Natural killer cell (primary cell): ENCODE data around the gene NCOA4. TPM values are rescaled to one million over a fixed set of nuclear protein-coding genes. Genes with fewer than 3 reads are reported as not detected.
"Not testable (repeated sequence)": the region's sequence is repeated elsewhere in the genome, so short reads cannot be mapped to it uniquely, and the experiment has no call there.

ENCODE experiments used
- ATAC-seq, 3 donors: fragments of 150-1000 bp in 2 of 3; fragments of 200-7000 bp in 1 of 3; cut with Tn5 transposase; 1 replicate in 1 of 3; 2 replicates in 2 of 3; pipeline ENCODE4 v1.10.0; 2021; ENCODE audit warnings: mild to moderate bottlenecking in 2 of 3, moderate library complexity in 2 of 3
- DNase-seq, 2 donors: peaks; one replicate each; pipeline versions ENCODE4 v3.0.0 to v3.0.0-alpha.2; 2013 to 2021; ENCODE audit warnings: mixed read lengths in 1 of 2
- H3K27ac ChIP-seq: one replicate; pipeline ENCODE4 v1.5.1; 2013; ENCODE audit warnings: mild to moderate bottlenecking, low read length
- H3K27me3 ChIP-seq: one replicate; pipeline ENCODE4 v1.6.1; 2013; ENCODE audit warnings: low read length; ENCODE audit not compliant: control insufficient read depth, insufficient read depth
- H3K36me3 ChIP-seq: one replicate; pipeline ENCODE4 v1.6.1; 2013; ENCODE audit warnings: low read length; ENCODE audit not compliant: control insufficient read depth, insufficient read depth
- H3K4me1 ChIP-seq: one replicate; pipeline ENCODE4 v1.6.1; 2013; ENCODE audit warnings: low read length; ENCODE audit not compliant: control insufficient read depth, insufficient read depth
- H3K4me3 ChIP-seq: one replicate; pipeline ENCODE4 v1.5.1; 2013; ENCODE audit warnings: low read length
- H3K9me3 ChIP-seq: one replicate; pipeline ENCODE4 v1.6.1; 2013; ENCODE audit warnings: low read length; ENCODE audit not compliant: control insufficient read depth, insufficient read depth
- H3K27ac Mint-ChIP-seq, 2 donors: one replicate each; pipeline ENCODE4 v1.8.0; 2022; ENCODE audit warnings: mild to moderate bottlenecking in 2 of 2, mixed read lengths in 2 of 2, moderate library complexity in 1 of 2
- H3K27me3 Mint-ChIP-seq, 2 donors: one replicate each; pipeline ENCODE4 v1.8.0; 2022; ENCODE audit warnings: low read depth in 2 of 2, mixed read lengths in 2 of 2
- H3K36me3 Mint-ChIP-seq: one replicate; pipeline ENCODE4 v1.8.0; 2022; ENCODE audit warnings: mixed read lengths
- H3K4me1 Mint-ChIP-seq, 2 donors: one replicate each; pipeline ENCODE4 v1.8.0; 2022; ENCODE audit warnings: mixed read lengths in 2 of 2
- H3K4me3 Mint-ChIP-seq: one replicate; pipeline ENCODE4 v1.8.0; 2022; ENCODE audit warnings: mild to moderate bottlenecking, moderate library complexity, mixed read lengths
- H3K9me3 Mint-ChIP-seq, 2 donors: one replicate each; pipeline ENCODE4 v1.8.0; 2022; ENCODE audit warnings: mixed read lengths in 2 of 2
- WGBS: methylation state at CpG from one replicate; pipeline ENCODE4 v1.1.7; 2013; ENCODE audit warnings: missing lambda C conversion rate; ENCODE audit not compliant: insufficient coverage; 5-methylcytosine and 5-hydroxymethylcytosine counted together
- intact Hi-C: fragments of 100-400 bp; cut with micrococcal nuclease; formaldehyde crosslinking; loops from one replicate; pipeline ENCODE4 v1.14.2; 2022
- total RNA-seq, 4 donors: library from RNA; stranded (reverse); fragments of 120-200 nt in 1 of 4; gene quantifications; one replicate each; pipeline versions ENCODE4 v1.2.3 to v1.2.4, GENCODE V29; 2013 to 2022
- TF ChIP-seq, protein P1 (sequence below): fragments of 200-600 bp; IDR thresholded peaks from one replicate; pipeline ENCODE4 v1.8.0; 2022; ENCODE audit warnings: antibody characterized with exemption

NCOA4 gene
- total RNA-seq, 3 donors from 2014 or later (not counting 1 experiment from before 2014, with no cell fraction given), result 88.4 to 104 (median 103) TPM

DNA sequence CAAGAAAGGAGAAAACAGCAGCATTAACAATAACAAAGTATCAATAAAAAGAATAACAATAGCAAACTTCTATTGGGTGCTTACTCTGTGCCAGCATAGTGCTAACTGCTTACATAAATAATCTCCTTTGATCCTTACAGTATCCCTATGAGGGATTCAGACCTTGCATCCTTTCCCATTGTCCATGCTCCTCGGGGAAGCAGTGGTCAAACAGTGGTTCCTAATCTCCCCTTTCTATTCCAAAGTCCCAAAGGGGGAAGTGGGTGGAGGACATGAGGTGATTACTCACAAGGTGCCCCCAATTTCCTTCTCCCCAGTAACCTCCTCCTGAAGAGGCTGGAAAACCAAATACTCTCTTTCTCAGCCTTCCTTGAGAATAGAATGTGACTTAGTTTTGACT lies 37.7 kb upstream of the NCOA4 start:
- no peaks in the 10 kb centered on the region for H3K36me3 ChIP-seq
- H3K27me3 ChIP-seq, result no peaks in the 10 kb centered on the region
- H3K9me3 Mint-ChIP-seq, result no peaks in the 10 kb centered on the region
- peaks cover 0 to 5% of the 10 kb centered on the region in 2 donors for H3K27me3 Mint-ChIP-seq
- DNase-seq, result no peak
- H3K4me1 Mint-ChIP-seq, result no peaks in the 10 kb centered on the region
- intact Hi-C loops, result no loop called here
- TF ChIP-seq, protein P1, sequence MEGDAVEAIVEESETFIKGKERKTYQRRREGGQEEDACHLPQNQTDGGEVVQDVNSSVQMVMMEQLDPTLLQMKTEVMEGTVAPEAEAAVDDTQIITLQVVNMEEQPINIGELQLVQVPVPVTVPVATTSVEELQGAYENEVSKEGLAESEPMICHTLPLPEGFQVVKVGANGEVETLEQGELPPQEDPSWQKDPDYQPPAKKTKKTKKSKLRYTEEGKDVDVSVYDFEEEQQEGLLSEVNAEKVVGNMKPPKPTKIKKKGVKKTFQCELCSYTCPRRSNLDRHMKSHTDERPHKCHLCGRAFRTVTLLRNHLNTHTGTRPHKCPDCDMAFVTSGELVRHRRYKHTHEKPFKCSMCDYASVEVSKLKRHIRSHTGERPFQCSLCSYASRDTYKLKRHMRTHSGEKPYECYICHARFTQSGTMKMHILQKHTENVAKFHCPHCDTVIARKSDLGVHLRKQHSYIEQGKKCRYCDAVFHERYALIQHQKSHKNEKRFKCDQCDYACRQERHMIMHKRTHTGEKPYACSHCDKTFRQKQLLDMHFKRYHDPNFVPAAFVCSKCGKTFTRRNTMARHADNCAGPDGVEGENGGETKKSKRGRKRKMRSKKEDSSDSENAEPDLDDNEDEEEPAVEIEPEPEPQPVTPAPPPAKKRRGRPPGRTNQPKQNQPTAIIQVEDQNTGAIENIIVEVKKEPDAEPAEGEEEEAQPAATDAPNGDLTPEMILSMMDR, result no peak
- H3K4me3 Mint-ChIP-seq, result no peak overlapping the region
- no peak for ATAC-seq
- H3K4me3 ChIP-seq, result no peak overlapping the region
- H3K9me3 ChIP-seq, result no peaks in the 10 kb centered on the region
- no peak overlapping the region for H3K27ac ChIP-seq
- no peaks in the 10 kb centered on the region for H3K4me1 ChIP-seq
- no peak overlapping the region for H3K27ac Mint-ChIP-seq
- no peaks in the 10 kb centered on the region for H3K36me3 Mint-ChIP-seq
- WGBS, result no CpG with 5 or more reads among the region's 1 CpG

DNA sequence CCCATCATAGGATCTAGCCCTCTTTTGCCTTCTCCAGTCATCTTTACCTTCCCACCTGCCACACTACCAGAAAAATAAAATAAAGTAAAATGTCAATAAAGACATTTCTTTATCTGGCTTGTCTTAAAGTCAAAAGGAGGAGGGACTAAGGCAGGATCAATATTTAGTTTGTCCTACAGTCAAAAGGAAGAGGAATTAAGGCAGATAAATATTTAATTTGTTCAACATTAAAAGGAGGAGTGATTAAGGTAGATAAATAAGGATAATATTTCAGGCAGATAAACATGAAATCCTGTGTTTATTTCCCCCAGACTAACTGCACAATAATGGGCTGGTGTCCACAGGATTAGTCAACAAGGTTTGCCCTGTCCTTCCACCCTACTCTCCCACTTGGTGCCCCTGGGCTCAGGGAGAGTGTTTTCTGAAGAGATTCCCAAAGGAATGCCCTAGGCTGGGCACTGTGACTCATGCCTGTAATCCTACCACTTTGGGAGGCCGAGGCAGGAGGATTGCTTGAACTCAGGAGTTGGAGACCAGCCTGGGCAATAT lies 33.9 kb upstream of the NCOA4 start:
- ATAC-seq, result no peak
- no peaks in the 10 kb centered on the region for H3K4me1 Mint-ChIP-seq

DNA sequence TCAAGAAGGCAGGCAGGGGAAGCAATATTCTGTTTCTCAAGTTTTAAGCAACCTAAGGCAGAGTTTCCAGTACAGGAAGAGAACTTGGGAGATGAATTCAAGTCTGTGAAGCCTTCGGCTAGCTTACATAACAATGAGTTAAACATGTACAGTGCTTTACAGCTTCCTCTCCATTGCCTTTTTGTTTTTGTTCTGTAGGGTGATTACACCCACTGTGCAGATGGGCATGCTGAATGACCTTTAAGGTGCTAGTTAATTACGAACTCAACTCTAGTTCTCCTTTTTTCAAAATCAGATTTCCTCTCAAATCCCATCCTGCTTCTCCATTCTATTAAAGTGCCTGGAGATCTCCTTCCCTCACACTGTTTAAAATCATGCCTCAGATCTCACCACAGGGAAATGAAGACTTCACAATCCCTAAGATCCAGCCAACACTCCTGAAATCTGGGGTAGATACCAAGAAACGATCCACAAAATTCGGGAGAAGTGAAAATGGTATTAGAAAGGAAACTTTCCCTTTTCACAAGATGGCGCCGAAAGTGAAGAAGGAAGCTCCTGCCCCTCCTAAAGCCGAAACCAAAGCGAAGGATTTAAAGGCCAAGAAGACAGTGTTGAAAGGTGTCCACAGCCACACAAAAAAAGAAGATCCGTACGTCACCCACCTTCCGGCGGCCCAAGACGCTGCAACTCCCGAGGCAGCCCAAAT lies 32.5 kb upstream of the NCOA4 start:
- WGBS, result 88% methylated on average over 14 of the region's 14 CpGs
- intact Hi-C loops, result no loop called here
- TF ChIP-seq, protein P1, result no peak
- no peak overlapping the region for H3K27ac ChIP-seq
- ATAC-seq (no peak), DNase-seq (no peak)
- H3K4me1 ChIP-seq, result no peaks in the 10 kb centered on the region
- no peaks in the 10 kb centered on the region for H3K27me3 Mint-ChIP-seq
- no peaks in the 10 kb centered on the region for H3K27me3 ChIP-seq
- H3K36me3 ChIP-seq, result no peaks in the 10 kb centered on the region
- no peaks in the 10 kb centered on the region for H3K9me3 Mint-ChIP-seq
- no peaks in the 10 kb centered on the region for H3K4me1 Mint-ChIP-seq
- H3K4me3 ChIP-seq, result no peak overlapping the region
- H3K36me3 Mint-ChIP-seq, result no peaks in the 10 kb centered on the region
- no peaks in the 10 kb centered on the region for H3K9me3 ChIP-seq
- no peak overlapping the region for H3K27ac Mint-ChIP-seq
- no peak overlapping the region for H3K4me3 Mint-ChIP-seq

More for the DNA sequence above, 33.9 kb upstream of the NCOA4 start:
- Histone ChIP-seq H3K9me3 (no peaks in the 10 kb centered on the region), H3K4me1 (no peaks in the 10 kb centered on the region), H3K27me3 (no peaks in the 10 kb centered on the region), H3K36me3 (no peaks in the 10 kb centered on the region), H3K27ac (no peak overlapping the region), H3K4me3 (no peak overlapping the region)
- H3K9me3 Mint-ChIP-seq, result no peaks in the 10 kb centered on the region
- TF ChIP-seq, protein P1, result no peak
- 88% methylated on average over 1 of the region's 1 CpG for WGBS
- intact Hi-C loops, result no loop called here
- no peak overlapping the region for H3K4me3 Mint-ChIP-seq
- no peak for DNase-seq
- no peak overlapping the region for H3K27ac Mint-ChIP-seq
- H3K36me3 Mint-ChIP-seq, result no peaks in the 10 kb centered on the region
- H3K27me3 Mint-ChIP-seq, result peaks cover 0 to 5% of the 10 kb centered on the region in 2 donors

DNA sequence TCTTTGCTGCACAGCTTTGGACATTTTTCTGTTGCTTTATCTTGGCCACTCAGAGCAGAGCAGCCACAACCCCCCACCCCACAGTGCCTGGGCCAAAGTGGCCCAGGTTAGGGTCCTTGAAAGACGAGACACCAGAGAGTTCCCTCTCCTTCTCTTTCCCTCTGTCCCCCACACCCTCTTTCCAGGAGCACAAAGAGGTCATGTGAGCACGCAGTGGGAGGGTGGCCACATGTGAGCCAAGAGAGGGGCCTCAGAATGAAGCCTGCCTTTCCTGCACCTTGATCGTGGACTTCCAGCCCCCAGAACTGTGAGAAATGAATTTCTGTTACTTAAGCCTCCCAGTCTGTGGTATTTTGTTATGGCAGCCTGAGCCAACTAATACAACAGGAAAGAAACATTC lies 30.3 kb upstream of the NCOA4 start:
- Histone ChIP-seq H3K27me3 (no peaks in the 10 kb centered on the region), H3K4me3 (no peak overlapping the region), H3K4me1 (no peaks in the 10 kb centered on the region), H3K36me3 (no peaks in the 10 kb centered on the region), H3K9me3 (peaks cover 4% of the 10 kb centered on the region), H3K27ac (no peak overlapping the region)
- H3K4me1 Mint-ChIP-seq, result no peaks in the 10 kb centered on the region
- H3K27me3 Mint-ChIP-seq, result peaks cover 0 to 7% of the 10 kb centered on the region in 2 donors
- peaks cover 12% of the 10 kb centered on the region for H3K36me3 Mint-ChIP-seq
- DNase-seq (no peak), ATAC-seq (no peak)
- H3K9me3 Mint-ChIP-seq, result peaks cover 3% of the 10 kb centered on the region in 2 donors
- WGBS, result 94% methylated on average over 3 of the region's 3 CpGs
- intact Hi-C loops, result no loop called here
- no peak overlapping the region for H3K4me3 Mint-ChIP-seq
- H3K27ac Mint-ChIP-seq, result no peak overlapping the region
- TF ChIP-seq, protein P1, result no peak

- H3K27ac ChIP-seq, H3K9me3 ChIP-seq, DNase-seq, intact Hi-C loops, H3K4me1 ChIP-seq, H3K36me3 ChIP-seq, H3K4me1 Mint-ChIP-seq, H3K9me3 Mint-ChIP-seq, ATAC-seq, H3K27me3 Mint-ChIP-seq, H3K27ac Mint-ChIP-seq, H3K4me3 Mint-ChIP-seq, H3K4me3 ChIP-seq, H3K27me3 ChIP-seq: not testable (repeated sequence)
- WGBS, result 99% methylated on average over 5 of the region's 5 CpGs
- peaks cover 12% of the 10 kb centered on the region for H3K36me3 Mint-ChIP-seq
Observed at GRCh38 chr10:46057927-46058326, 27.5 kb upstream of the NCOA4 start.
